ENCODE results near the gene CDON.
A peak's percentile ranks its signal among the peaks of the same experiment; 100 is the strongest.

CDON gene, protein sequence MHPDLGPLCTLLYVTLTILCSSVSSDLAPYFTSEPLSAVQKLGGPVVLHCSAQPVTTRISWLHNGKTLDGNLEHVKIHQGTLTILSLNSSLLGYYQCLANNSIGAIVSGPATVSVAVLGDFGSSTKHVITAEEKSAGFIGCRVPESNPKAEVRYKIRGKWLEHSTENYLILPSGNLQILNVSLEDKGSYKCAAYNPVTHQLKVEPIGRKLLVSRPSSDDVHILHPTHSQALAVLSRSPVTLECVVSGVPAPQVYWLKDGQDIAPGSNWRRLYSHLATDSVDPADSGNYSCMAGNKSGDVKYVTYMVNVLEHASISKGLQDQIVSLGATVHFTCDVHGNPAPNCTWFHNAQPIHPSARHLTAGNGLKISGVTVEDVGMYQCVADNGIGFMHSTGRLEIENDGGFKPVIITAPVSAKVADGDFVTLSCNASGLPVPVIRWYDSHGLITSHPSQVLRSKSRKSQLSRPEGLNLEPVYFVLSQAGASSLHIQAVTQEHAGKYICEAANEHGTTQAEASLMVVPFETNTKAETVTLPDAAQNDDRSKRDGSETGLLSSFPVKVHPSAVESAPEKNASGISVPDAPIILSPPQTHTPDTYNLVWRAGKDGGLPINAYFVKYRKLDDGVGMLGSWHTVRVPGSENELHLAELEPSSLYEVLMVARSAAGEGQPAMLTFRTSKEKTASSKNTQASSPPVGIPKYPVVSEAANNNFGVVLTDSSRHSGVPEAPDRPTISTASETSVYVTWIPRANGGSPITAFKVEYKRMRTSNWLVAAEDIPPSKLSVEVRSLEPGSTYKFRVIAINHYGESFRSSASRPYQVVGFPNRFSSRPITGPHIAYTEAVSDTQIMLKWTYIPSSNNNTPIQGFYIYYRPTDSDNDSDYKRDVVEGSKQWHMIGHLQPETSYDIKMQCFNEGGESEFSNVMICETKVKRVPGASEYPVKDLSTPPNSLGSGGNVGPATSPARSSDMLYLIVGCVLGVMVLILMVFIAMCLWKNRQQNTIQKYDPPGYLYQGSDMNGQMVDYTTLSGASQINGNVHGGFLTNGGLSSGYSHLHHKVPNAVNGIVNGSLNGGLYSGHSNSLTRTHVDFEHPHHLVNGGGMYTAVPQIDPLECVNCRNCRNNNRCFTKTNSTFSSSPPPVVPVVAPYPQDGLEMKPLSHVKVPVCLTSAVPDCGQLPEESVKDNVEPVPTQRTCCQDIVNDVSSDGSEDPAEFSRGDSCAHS (N-terminal part only)

DNA sequence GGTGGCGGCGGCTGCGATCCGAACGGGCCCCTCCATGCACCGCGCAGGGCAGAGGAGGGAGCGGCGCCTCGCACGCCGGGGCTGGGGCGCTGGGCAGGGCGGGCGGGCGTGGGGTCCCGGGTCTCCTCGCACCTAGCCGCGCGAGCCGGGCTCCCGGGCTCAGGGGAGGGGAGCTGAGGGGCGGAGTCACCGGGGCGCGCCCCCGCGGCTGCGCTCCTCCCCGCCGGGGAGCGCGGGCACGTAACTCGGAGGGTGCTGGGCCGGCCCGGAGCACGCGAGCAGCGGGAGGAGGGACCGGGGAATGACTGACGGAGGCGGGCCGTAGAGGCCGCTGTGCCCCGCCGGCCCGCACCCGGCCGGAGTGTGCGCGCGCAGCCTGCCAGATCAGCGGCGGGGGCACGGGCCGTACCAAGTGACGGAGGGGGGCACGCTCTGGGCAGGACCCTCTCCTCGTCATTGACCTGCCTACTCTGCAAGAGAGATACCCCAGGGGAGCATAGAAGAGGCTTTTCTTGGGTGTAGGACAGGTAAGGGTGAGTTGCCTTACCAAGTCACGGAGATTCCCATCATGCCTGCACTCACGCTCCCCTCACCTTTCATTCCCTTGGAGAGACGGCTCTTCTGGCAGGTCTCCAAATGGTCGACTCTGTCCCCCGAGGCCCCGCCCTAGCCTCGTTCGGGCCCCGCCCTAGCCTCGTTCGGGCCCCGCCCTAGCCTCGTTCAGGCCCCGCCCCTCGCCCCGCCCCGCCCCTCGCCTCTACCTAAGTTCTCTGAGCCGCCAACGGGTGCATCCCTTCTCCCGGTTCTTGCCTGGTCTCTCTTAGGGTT lies at the start of gene CDON:
Gene CDON (minus strand): TSS at position 188 of the 828 bp plus-strand sequence. CDS start 39,390 bp downstream, outside the sequence.
- peak; percentile 78 to 80 for DNase-seq (ENCODE audit: extremely low read depth in 1 of 2, low read depth in 1 of 2)

DNA sequence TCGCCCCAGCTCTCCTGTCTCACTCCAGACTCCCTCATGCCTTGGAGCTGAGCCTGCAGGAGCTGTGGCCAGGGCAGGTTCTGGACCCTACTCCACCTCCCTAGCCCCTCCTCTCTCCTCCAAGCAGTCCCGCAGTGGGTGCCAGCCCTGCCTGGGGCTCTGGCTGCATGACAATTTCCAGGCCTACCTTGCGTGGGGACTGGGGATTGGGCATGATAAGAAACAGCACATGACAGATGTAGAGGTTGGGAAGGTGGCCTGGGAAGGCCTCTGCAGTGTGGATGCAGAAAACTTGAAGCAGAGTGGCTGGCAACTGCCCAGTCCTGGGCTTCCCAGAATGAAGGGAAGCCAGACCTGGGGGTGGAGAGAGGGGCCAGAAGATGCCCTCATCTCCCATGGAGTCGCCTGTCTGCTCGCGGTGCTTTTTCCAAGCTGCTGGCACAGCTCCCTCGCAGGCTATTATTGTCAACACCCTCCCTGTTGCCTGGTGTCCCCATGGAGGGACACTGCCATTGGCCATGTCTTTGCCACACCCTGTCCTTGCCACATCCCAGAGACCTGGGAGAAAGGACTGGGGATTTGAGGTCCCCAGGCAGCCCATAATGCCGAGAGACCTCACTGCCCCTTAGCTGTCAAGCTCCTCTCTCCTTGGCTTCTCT lies 48.9 kb upstream of the CDON start:
- DNase-seq (ENCODE audit: extremely low read depth in 1 of 2, low read depth in 1 of 2): no peak

DNA sequence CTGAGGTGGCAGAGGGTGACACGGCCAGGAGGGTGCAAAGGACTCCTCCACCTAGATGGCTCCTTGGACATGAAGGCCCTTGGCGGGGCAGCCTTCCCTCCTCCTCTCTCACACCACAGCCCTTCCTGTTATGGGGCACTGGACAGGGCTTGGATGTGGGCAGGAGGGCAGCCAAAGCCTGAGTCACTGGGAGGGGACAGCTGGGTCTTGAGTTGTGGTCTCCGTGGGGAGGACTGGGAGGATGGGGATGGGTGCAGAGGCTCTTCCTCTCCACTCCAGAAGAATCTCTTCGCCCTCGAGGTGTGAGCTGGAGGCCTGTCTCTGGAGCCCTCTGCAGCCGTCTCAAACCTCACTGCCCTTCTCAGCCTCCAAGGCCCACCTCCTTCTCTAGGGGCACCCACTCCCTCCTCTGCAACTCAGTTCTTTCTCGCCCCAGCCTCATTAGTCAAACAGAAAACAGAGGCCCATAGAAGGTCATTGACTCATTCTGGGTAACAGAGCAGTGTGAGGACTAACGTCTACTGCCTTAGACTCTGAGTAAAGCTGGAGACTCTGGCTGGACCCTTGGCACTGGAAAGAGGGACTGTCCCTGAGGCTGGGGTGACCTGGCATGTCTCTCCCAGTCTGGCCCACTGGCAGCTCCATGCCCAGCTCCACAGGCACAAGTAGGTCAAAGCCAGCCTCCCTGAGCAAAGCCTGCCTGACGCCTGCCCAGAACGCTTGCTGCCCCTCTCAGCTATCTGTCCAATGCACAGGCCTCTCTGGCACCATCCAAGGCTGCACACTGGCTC lies 47.5 kb upstream of the CDON start:
- peak in 1 of 2 donors; percentile 3 for DNase-seq (ENCODE audit: extremely low read depth in 1 of 2, low read depth in 1 of 2)

DNA sequence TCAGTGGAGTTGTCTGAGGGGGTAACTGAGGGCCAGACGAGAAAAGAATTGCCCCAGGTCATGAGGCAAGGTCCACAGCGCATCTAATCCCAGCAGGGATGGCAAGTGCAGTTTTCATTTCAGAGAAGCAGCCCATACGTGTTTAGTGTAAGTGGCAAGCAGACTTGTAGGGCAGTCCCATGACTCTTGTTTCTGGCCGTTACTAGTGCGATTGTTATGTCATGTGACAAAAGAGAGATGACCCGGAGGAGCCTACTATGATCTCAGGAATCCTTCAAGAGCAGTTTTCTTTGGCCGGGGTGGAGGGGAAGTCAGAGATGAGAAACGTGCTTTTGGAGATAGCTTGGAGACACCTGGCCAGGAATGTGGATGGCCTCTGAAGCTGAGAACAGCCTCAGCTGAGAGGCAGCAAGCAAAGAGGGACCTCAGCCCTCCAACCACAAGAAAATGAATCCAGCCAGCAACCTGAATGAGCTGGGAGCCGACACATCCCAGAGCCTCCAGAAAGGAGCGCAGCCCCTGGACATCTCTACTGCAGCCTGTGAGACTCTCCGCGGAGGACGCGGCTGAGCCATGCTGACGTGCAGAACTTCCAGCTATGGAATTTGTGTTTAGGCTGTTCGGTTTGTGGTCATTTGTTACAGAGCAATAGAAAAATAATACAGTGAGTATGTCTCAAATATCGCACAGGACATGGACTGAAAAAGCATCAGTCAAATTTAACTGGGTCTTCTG lies 44.1 kb upstream of the CDON start:
- DNase-seq (ENCODE audit: extremely low read depth in 1 of 2, low read depth in 1 of 2): no peak

DNA sequence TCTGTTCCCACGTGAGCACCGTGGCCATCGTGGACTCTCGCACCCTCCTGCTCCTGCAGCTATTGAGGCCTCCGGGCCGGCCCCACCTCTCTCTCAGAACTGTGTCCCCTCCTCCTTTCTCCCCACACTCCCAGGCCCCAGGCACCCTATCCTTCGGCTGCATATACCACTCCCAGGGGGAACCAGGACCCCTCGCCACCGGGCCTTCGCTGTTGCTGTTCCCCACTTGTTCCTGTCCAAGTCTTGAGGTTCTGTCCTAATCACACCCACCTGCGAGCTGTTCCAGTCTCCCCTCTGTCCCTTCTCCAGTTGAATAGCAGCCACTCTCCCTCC lies 43.0 kb upstream of the CDON start:
- no peak for DNase-seq (ENCODE audit: extremely low read depth in 1 of 2, low read depth in 1 of 2)

DNA sequence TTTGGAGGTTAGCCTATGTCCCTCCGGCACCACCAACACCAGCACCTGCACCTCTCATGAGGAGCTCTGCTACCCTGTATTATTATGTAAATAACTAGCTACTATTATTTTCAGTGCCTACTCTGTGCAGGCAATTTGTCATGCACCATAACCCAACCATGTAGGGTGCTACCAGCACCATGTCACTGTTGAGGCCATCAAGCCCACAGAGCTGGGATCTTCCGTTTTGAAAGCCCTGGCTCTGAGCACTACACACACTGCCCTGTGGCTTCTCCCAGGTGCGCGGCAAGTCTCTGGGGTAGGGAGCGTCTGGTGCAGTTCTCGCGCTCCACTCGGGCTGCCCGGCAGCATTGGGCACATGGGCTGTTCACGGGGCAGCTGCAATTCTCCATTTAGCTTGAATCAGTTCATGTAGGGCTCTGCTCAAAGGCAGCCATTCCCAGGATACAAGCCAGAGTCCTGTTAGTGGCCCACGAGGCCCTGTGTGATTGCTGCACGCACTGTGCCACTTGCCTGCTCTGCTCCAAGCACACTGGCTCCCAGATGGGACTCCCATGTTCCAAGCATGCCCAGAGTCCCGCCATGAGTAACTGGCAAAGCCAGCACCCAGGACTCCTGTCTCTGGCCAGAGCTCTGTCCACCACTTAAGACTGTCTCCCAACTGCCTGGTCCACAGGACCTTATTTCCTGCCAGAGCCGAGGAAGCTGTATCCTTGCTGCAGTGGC lies 42.5 kb upstream of the CDON start:
- no peak for DNase-seq (ENCODE audit: extremely low read depth in 1 of 2, low read depth in 1 of 2)

DNA sequence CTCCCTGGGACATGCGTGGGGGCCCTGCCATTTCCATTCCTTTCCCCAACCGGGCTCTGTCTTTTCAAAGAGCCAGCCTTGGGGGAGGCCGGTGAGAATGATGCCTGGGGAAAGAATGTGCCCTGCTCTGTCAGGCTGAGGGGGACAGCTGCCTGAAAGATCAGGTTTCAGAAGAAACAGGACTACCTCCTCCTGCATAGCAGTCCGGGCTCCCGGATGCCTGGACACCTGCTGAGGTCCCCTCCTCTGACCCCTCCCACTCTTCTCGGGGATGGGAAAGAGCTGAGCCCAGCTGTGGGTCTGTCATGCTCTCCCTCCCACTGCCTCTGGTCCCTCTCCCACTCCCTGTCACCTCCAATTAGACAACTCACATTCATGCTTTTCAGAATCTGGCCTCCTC lies 41.8 kb upstream of the CDON start:
- DNase-seq (ENCODE audit: extremely low read depth in 1 of 2, low read depth in 1 of 2): no peak

DNA sequence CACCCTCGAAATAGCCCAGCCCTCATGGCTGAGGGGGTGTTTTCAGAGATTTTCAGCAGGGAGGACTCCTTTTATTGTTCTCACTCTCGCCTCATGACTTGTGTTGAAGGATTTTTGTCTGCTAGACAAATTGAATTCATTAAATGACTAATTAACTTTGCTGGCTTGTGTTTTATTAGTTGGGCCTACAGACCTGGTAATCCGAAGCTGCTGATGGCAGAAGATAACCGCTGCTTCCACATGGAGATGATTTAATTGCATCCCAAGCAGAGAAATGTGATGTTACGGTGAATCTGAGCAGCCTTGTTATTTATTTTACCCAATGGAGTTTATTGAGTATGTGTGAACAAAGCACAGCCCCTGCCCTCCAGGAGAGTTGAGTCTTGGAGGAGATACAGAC lies 40.5 kb upstream of the CDON start:
- DNase-seq (ENCODE audit: extremely low read depth in 1 of 2, low read depth in 1 of 2): no peak

DNA sequence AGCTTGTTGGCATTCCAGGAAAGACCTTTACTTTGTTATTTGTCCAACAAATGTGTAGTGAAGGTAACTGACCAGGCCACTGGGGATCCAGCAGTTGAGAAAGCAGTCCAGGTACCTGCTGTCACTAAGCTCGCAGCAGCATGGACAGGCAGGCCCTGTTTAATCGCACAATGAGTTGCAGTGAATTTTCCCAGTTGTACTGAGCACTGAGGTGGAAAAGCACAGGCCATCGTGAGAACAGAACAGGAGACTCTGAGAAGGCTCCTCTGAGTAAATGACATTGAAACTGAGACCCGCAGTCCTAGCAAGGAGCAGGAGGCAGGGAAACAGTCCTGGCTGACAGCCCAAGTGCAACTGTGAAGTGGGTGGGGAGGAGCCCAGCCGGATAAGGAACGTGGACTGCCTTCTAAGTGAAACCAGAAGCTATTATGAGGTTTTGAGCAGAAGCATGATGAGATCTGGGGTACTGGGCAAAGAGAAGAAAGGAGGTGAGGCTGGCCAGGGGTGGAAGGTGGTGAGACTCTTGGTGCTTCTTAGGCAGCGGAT lies 39.8 kb upstream of the CDON start:
- no peak for DNase-seq (ENCODE audit: extremely low read depth in 1 of 2, low read depth in 1 of 2)

DNA sequence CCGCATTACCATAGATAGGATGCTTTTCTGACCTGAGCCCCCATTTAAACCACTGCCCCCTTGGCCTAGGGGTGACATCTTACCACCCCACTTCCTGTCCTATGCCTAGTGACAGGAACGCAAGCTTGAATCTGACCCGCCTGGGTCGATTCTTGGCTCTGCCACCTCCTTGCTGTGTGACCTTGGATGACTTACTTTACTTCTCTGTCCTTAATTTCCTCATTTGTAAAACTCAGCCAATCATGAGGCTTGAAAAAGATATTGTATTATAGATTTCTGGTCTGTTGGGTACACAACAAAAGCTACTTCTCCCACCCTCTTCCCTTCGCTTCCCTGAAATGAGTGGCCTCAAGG lies 39.2 kb upstream of the CDON start:
- no peak for DNase-seq (ENCODE audit: extremely low read depth in 1 of 2, low read depth in 1 of 2)

DNA sequence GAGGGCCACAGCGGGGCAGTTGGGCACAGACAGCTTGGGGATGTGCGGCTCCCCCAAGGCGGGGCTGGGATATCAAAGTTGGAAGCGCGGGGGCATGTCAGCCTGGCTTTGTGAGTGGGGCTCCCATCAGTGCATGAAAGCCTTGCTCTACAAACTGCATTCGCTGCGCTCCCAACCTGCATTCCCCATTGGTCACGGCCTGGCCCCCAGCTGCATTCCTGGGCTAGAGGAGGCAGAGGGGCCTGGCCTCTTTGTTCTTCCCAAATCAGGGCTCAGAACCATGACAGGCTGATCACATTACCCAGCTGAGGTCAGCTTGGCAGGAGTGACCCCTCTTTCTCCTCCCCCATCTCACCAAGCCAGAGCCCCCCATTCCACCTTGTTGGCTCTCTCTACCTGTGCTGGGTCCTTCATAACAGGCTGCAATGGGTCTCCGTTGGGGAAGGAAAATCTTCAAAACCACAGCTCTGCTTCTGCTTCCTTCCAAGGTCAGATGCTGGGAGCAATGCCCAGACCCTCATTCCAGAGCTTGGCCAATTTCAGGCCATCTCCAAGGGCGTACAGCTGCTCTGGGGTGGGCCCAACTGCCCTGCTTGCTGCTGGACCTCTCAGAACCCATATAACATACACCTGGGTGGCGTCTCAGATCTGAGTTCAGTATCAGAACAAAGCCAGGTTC lies 38.7 kb upstream of the CDON start:
- DNase-seq (ENCODE audit: extremely low read depth in 1 of 2, low read depth in 1 of 2): no peak

DNA sequence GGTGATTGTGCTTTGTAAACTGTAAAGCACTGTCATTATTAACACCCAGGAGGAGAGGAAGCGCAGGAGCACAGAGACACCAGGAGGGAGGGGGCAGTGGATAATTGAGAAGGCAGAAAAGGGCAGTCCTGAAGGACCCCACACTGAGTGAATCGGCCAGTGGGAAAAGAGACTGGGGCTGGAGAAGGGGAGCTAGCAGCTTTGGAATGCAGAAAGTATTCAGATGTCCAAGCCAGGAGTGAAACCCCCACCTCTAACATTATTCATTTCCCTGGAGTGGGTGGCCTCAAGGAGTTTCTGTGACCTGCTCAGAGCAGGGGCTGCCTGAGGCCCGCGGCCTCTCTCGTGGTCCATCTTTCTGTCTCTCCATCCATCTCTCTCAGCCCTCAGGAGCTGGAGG lies 38.0 kb upstream of the CDON start:
- DNase-seq (ENCODE audit: extremely low read depth in 1 of 2, low read depth in 1 of 2): no peak

DNA sequence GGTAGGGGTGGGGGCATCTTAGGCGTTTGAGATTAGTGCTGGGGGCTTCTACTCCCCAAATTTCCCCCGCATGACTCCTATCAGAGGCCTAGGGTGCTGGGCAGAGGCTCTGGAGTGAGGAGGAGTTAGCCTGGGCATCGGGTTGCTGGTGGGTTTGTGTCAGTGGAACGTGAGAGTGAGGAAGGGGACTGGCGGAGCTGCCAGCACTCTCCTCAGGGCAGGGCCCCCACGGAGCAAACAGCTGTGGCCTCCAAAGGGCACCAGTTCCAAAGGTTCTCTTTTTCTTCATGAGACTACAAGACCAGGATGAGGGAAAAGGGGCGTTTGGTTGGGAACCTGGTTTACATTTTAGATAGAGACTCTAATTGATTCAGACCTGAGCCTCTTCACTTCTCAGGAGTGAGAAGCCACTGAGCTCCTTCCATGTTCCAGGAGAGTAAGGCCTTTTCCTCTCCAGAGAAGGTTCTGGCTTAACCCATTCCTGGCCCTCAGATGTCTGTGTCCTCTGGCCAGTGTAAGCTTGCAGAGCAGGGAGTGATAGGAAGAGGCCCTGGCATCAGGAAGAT lies 35.6 kb upstream of the CDON start:
- no peak for DNase-seq (ENCODE audit: extremely low read depth in 1 of 2, low read depth in 1 of 2)

DNA sequence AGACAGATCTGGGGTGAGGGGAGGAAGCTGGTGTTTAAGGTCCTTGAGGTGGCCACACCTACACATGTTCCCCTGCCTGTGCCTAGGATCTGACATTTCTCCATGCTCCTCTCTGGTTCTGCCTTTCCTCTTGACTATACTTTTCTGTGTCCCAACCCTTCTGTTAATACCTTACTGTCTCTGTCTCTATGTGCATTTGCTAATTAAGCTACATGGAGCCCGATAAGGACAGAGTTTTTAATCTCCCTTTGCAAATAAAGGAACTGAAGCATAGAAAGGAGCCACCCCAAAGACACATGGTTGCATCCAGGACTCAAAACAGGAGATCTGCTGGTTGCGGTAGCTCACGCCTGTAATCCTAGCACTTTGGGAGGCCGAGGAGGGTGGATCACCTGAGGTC lies 33.1 kb upstream of the CDON start:
- DNase-seq (ENCODE audit: extremely low read depth in 1 of 2, low read depth in 1 of 2): no peak

DNA sequence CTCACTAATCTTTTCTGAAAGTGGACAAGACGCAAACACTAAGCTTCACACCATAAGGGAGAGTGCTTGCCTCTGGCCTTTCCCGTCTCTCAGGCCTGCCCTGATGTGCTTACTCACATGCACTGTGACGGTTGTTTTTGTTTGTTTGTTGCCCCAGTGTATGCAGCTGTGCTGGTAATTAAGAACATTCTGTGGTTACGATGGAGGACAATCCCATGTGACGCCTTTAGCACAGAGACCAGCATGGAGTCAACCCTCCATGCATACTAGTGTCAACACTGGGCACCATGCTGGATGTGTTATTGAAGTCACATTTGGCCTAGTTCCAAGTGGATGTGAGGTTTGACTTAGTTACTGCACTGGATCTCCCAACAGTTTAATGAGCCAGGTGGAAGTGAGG lies 27.8 kb upstream of the CDON start:
- no peak for DNase-seq (ENCODE audit: extremely low read depth in 1 of 2, low read depth in 1 of 2)

DNA sequence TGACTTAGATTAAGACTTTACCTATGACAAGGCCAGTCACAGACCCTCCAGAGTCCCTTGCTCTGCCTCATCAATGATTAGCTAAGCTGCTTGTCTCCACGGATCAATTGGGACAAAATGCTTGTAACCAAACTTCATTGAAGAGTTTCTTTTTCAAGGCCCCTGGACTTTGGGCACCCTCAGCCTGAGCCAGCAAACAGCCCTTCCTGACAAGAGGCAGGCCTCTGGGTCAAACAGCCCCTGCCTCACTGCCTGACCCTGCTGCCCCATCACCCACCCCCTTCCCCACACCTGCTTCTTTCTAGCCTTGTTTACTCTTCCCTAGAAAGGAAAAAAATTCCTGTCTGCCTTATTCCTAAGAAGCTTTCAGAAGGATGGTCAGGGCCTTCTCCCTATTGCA lies 26.3 kb upstream of the CDON start:
- no peak for DNase-seq (ENCODE audit: extremely low read depth in 1 of 2, low read depth in 1 of 2)

DNA sequence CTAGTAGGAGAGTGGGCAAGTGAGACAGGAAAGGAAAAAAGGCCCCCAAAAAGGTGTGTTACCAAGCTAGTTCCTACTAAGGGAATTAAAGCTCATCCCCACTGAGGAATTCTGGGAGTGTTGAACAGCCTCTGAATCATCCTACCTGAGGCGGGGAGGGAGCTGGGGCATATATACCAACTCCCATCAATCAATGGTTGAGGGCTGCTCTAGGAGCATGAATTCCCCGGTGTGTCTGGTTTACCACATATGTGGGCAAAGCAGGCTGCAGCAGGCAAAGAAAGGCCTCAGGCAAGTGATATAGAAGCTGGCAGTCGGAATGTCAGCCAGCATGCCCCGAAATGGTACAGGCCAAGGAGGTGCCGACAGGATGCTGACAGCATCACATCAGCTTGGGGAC lies 23.6 kb upstream of the CDON start:
- no peak for DNase-seq (ENCODE audit: extremely low read depth in 1 of 2, low read depth in 1 of 2)

All from stimulated activated CD8-positive, alpha-beta memory T cell treated with anti-CD3 and anti-CD28 coated beads, Interleukin-7, amount 100 ng/mL, for 48 hours (primary cell).